ENCODE results near the gene COL4A2. TPM values are rescaled to one million over a fixed set of nuclear protein-coding genes. Genes with fewer than 3 reads are reported as not detected.
"Not testable (repeated sequence)": the region's sequence is repeated elsewhere in the genome, so short reads cannot be mapped to it uniquely, and the experiment has no call there.

The COL4A2 gene
- total RNA-seq, 1 experiment from 2014 or later, result 6.1 TPM

- no peak for DNase-seq (ENCODE audit: low spot score)
- in situ Hi-C loops (cut with HindIII; ENCODE audit: low sequenced_read_pairs), result no loop called here
Observed at GRCh38 chr13:110490009-110490770, 183.1 kb downstream of the COL4A2 start.

DNA sequence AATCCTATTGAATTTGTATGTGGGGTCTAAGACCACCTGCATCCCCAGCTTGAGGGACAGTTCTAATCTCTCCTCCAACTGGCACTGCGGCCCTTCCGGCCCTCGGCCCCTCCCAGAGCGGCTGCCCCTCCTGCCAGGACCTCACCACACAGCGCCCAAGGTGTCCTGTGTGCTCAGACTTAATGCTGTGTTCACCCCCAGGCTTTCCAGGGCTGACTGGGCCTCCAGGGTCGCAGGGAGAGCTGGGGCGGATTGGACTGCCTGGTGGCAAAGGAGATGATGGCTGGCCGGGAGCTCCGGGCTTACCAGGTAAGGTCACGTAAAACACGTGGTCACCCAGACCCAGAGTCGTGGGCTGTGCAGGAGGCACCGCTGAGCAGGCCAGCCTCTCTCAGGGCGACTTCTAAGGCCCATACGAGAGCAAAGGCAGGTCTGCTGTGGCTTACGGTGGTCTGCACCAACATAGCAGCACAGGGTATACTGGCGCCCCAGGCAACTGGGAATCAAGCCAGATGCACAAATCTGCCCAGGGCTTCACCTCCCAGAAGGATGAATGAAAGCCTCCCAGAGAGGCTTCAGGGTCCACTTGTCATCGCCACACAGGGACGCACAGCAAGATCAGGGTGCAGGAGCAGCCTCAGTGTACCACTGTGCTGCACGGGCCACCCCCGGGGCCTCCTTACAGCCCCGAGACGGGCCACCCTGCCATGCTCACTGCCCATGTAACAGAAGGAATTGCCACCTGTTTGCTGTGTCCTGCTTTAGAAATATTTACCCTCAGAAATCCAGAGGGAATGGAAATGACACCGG, 185.0 kb downstream of the COL4A2 start:
- in situ Hi-C loops (cut with HindIII; ENCODE audit: low sequenced_read_pairs), result no loop called here
- DNase-seq (ENCODE audit: low spot score), result no peak

- in situ Hi-C loops (cut with HindIII; ENCODE audit: low sequenced_read_pairs), result no loop called here
- no peak for DNase-seq (ENCODE audit: low spot score)
Observed at GRCh38 chr13:110492679-110493593, 185.9 kb downstream of the COL4A2 start.

DNA sequence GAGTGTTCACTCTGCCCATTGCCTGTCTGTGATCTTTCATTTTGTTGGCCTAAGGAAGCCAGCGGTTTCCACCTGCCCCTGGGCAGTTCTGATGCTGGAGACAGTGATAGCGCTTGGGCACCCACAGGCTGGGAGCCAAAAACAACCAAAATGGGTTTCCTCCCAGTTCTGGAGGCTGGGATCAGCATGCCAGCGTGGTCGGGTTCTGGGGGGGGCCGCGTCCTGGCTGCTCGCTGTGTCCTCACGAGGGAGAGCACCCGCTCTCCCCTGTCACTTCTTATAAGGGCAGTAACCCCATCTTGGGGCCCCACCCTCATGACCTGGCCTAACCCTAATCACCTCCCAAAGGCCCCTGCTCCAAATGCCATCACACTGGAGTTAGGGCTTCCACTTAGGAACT, 186.5 kb downstream of the COL4A2 start:
- no peak for DNase-seq (ENCODE audit: low spot score)
- in situ Hi-C loops (cut with HindIII; ENCODE audit: low sequenced_read_pairs), result no loop called here

DNA sequence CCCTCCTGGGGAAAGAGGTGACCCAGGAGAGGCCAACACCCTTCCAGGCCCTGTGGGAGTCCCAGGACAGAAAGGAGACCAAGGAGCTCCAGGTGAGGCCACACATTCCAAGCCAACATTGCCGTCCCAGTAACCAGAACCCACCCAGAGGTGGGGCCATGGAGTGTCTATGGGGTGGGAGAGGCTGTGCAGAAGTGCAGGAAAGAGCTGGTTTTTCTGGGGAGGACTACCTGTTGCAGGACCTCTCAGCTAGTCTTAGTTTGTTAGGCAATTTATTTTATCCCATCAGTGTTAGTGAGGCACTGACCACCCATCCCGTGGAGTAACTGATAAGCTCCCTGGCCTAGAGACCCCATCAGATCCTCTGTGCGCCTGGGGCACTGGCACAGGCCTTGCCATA, 188.3 kb downstream of the COL4A2 start:
- DNase-seq (ENCODE audit: low spot score), result no peak
- in situ Hi-C loops (cut with HindIII; ENCODE audit: low sequenced_read_pairs), result no loop called here

DNA sequence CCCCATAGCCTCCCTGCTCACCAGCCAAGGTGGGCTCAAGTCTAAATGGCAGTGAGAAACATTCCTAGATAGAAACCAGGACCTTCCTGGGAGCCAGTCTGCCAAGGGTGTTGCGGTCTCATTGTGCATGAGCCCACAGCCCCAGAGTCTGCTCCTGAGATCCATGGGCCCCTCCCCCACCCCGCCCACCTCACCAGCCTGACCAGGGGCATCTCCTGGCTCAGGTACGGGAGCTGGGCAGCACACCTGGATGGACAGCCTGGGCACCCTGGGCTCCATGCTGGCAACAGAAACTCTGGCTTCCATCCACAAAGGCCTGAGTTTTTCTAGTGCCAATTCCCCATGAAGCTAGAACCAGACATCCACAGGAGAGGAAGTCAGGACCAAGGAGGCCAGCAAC, 188.8 kb downstream of the COL4A2 start:
- DNase-seq (ENCODE audit: low spot score), result no peak
- in situ Hi-C loops (cut with HindIII; ENCODE audit: low sequenced_read_pairs), result no loop called here

DNA sequence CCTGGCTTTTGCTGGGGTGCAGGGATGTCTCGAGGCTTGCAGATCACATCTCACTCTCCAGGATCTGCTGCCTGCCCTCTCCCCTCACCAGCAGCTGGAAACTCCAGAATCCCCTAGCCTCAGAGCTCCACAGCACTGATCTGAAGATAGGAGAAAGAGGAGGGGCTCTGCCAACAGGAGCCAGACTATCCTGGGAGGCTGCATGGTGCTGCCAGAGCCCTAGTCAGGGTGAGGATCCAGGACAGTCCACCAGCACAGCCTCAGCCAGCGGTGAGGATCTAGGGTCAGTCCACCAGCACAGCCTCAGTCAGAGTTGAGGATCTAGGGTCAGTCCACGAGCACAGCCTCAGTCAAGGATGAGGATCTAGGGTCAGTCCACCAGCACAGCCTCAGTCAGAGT, 189.2 kb downstream of the COL4A2 start:
- in situ Hi-C loops (cut with HindIII; ENCODE audit: low sequenced_read_pairs), result no loop called here
- no peak for DNase-seq (ENCODE audit: low spot score)

GRCh38 chr13:110497003-110497402, 189.9 kb downstream of the COL4A2 start:
- DNase-seq (ENCODE audit: low spot score), result no peak
- in situ Hi-C loops (cut with HindIII; ENCODE audit: low sequenced_read_pairs), result no loop called here

DNA sequence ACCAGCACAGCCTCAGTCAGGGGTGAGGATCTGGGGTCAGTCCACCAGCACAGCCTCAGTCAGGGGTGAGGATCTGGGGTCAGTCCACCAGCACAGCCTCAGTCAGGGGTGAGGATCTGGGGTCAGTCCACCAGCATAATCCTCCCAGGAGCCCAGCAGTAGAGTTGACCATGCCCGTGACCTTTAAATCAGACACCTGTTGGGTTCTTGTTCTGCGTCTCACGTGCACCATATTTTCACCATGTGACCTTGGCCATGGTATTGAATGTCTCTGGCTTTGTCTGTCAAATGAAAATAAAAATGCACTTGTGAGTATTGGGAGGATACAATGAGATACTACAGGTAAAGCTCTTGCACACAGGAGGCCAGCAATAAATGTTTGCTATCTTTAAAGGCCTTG, 190.8 kb downstream of the COL4A2 start:
- in situ Hi-C loops (cut with HindIII; ENCODE audit: low sequenced_read_pairs); DNase-seq (ENCODE audit: low spot score): not testable (repeated sequence)

DNA sequence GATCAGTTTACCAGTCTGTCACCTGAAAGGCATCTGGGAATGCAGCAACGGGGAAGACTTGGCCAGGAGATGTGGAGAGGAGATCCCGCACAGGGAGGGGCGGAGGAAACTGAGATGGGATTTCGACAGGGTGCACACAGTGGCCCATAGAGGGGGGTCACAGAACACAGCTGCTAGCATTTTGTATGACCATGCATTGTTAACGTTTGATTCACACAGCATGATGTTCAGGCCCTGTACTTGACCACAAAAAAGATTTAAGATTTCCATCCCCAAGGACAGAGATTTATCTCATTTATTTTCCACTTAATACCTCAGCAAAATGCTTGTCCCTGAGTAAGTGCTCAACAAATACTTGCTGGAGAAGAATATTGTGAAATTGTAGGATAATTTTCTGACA, 191.2 kb downstream of the COL4A2 start:
- in situ Hi-C loops (cut with HindIII; ENCODE audit: low sequenced_read_pairs), result no loop called here
- no peak for DNase-seq (ENCODE audit: low spot score)

- in situ Hi-C loops (cut with HindIII; ENCODE audit: low sequenced_read_pairs), result no loop called here
- DNase-seq (ENCODE audit: low spot score), result no peak
Observed at GRCh38 chr13:110498765-110499164, 191.7 kb downstream of the COL4A2 start.

GRCh38 chr13:110499621-110500281, 192.7 kb downstream of the COL4A2 start:
- peak; percentile 11 for DNase-seq (ENCODE audit: low spot score)
- in situ Hi-C loops (cut with HindIII; ENCODE audit: low sequenced_read_pairs), result no loop called here

GRCh38 chr13:110500341-110500740, 193.3 kb downstream of the COL4A2 start:
- DNase-seq (ENCODE audit: low spot score), result no peak
- in situ Hi-C loops (cut with HindIII; ENCODE audit: low sequenced_read_pairs), result no loop called here

GRCh38 chr13:110501188-110501587, 194.1 kb downstream of the COL4A2 start:
- in situ Hi-C loops (cut with HindIII; ENCODE audit: low sequenced_read_pairs), result no loop called here
- no peak for DNase-seq (ENCODE audit: low spot score)

GRCh38 chr13:110503037-110503901, 196.2 kb downstream of the COL4A2 start:
- in situ Hi-C loops (cut with HindIII; ENCODE audit: low sequenced_read_pairs), result no loop called here

GRCh38 chr13:110503979-110504499, 197.0 kb downstream of the COL4A2 start:
- DNase-seq (ENCODE audit: low spot score), result no peak
- in situ Hi-C loops (cut with HindIII; ENCODE audit: low sequenced_read_pairs), result no loop called here

More at GRCh38 chr13:110503037-110503901, 196.2 kb downstream of the COL4A2 start:
- no peak for DNase-seq (ENCODE audit: low spot score)

GRCh38 chr13:110505594-110505993, 198.5 kb downstream of the COL4A2 start:
- no peak for DNase-seq (ENCODE audit: low spot score)
- in situ Hi-C loops (cut with HindIII; ENCODE audit: low sequenced_read_pairs), result no loop called here

GRCh38 chr13:110506396-110506795, 199.3 kb downstream of the COL4A2 start:
- no peak for DNase-seq (ENCODE audit: low spot score)
- in situ Hi-C loops (cut with HindIII; ENCODE audit: low sequenced_read_pairs), result no loop called here
